ENCODE measurements around the gene DEAF1.

DNA sequence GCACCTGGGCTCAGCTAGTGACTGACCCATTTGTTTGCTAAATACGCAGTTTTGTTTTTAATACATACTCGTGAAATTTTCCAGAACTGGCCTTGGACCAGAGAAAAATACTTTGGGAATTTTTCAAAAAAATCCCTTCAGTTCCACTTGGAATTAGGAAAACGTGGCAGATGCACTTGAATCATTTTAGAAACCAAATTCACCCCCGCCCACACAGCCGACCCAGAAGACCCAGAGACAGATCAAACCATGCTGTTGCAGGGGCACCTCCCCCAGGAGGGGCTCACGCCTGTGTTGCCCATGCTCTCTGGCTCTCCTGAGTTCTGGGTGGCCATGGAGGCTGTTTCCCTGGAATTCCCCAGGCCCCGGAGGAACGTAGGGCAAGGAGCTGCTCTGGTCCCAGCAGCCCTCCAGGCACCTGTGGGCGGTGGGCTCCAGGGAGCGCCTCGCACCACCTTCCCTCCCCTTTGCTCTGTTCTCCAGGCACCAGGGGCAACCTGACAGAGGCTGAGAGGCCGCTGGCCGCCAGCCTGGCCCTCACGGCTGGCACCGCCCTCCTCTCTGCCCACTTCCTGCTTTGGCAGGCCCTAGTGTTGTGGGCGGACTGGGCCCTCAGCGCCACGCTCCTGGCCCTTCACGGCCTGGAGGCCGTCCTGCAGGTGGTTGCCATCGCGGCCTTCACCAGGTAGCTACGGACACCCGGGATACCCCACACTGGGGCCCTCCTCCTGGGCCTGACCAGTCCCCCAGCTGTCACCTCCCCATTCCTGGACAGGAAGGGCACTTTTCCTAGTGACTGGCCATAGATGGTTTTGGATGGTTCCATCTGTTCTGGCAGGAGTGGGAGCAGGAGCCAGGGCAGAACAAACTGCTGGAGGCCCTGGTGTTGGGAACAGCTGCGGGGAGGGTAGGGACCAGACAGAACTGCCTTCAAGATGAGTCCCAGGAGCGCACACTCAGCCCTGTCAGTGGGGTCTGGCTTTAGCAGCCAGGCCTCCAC lies 7.7 kb upstream of the DEAF1 start:
- TF ChIP-seq TAF1 (IDR thresholded peaks at IDR 0.05; ENCODE audit: borderline replicate concordance, insufficient read depth, low read length) = no peak
- no peak for TF ChIP-seq POLR2AphosphoS5 (IDR thresholded peaks at IDR 0.05; ENCODE audit: low read depth, low read length)
- TF ChIP-seq SIN3A (IDR thresholded peaks at IDR 0.05; ENCODE audit: borderline replicate concordance, insufficient read depth, low read length) = no peak
- TF ChIP-seq, protein P1, sequence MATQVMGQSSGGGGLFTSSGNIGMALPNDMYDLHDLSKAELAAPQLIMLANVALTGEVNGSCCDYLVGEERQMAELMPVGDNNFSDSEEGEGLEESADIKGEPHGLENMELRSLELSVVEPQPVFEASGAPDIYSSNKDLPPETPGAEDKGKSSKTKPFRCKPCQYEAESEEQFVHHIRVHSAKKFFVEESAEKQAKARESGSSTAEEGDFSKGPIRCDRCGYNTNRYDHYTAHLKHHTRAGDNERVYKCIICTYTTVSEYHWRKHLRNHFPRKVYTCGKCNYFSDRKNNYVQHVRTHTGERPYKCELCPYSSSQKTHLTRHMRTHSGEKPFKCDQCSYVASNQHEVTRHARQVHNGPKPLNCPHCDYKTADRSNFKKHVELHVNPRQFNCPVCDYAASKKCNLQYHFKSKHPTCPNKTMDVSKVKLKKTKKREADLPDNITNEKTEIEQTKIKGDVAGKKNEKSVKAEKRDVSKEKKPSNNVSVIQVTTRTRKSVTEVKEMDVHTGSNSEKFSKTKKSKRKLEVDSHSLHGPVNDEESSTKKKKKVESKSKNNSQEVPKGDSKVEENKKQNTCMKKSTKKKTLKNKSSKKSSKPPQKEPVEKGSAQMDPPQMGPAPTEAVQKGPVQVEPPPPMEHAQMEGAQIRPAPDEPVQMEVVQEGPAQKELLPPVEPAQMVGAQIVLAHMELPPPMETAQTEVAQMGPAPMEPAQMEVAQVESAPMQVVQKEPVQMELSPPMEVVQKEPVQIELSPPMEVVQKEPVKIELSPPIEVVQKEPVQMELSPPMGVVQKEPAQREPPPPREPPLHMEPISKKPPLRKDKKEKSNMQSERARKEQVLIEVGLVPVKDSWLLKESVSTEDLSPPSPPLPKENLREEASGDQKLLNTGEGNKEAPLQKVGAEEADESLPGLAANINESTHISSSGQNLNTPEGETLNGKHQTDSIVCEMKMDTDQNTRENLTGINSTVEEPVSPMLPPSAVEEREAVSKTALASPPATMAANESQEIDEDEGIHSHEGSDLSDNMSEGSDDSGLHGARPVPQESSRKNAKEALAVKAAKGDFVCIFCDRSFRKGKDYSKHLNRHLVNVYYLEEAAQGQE (IDR thresholded peaks at IDR 0.05; ENCODE audit: insufficient read depth in 1 of 2, low read depth in 2 of 2, low read length in 2 of 2) = no peak
- no peak for TF ChIP-seq FOXP2 (optimal IDR thresholded peaks at IDR 0.05; ENCODE audit: borderline replicate concordance, extremely low read depth, extremely low read length, insufficient read depth)

All from PFSK-1 (cell line).